Frontal cortex (tissue), 4 donors: ENCODE results near the gene WWC1. TPM values are rescaled to one million over a fixed set of nuclear protein-coding genes. Genes with fewer than 3 reads are reported as not detected.
"Not testable (repeated sequence)": the region's sequence is repeated elsewhere in the genome, so short reads cannot be mapped to it uniquely, and the experiment has no call there.

Experiments used
- DNase-seq, 2 donors: peaks; one replicate each; pipeline ENCODE4 v3.0.0; 2012; ENCODE audit warnings: low spot score in 2 of 2
- FAIRE-seq: peaks from 2 replicates; lab custom pipeline; 2012; peaks lifted over from hg19 to GRCh38; lab: Jason Lieb, UNC
- total RNA-seq: library from RNA; depleted of rRNA; stranded (reverse); fragments of >200 nt; gene quantifications from one replicate; pipeline ENCODE4 v1.2.3, GENCODE V29; 2014
- donor health status: control.
- donor health status: control.
- donor health status: control.

WWC1 gene
- total RNA-seq, 1 donor from 2014 or later = 78.3 TPM

DNA sequence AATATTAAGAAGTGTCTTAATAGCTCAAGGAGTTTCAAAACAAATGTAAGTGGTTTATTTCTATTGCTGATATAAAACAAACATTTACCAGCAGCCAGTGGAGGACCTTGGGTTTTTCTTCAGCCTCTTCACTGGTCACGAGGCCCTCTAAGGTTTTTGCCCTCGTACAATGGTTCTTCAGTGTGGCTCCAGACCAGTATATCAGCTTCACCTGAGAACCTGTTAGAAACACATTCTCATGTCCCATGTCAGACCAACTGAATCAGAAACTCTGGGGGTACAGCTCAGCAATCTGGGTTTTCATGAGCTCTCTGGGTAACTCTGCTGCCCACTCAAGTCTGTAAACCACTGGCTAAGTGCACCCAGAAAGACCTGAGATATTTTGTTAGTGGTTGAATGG lies 12.9 kb downstream of the WWC1 start:
- DNase-seq (no peak), FAIRE-seq (no peak)

- FAIRE-seq = no peak
- DNase-seq = no peak
Measured at GRCh38 chr5:168305281-168305680, 13.8 kb downstream of the WWC1 start.

GRCh38 chr5:168307022-168307421 lies 15.6 kb downstream of the WWC1 start:
- DNase-seq (no peak), FAIRE-seq (no peak)

- no peak for FAIRE-seq
- no peak for DNase-seq
Measured at GRCh38 chr5:168307925-168308584, 16.6 kb downstream of the WWC1 start.

- FAIRE-seq (no peak), DNase-seq (no peak)
Measured at GRCh38 chr5:168308976-168309598, 17.6 kb downstream of the WWC1 start.

DNA sequence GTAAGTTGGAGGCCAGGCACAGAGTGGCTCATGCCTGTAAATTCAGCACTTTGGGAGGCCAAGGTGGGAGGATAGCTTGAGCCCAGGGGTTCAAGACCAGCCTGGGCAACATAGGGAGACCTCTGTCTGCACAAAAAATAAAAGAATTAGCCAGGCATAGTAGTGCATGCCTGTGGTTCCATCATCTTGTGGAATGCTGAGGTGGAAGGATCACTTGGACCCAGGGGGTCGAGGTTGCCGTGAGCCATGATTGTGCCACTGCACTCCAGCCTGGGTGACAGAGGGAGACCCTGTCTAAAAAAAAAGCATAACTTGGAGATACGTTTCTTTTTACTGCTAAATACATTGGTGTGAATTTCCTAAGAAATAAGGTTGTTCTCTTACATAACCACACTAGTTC lies 19.1 kb downstream of the WWC1 start:
- FAIRE-seq = not testable (repeated sequence)

GRCh38 chr5:168311061-168311566 lies 19.7 kb downstream of the WWC1 start:
- DNase-seq = no peak
- FAIRE-seq = no peak

More for the DNA sequence above, 19.1 kb downstream of the WWC1 start:
- not testable (repeated sequence) for DNase-seq

GRCh38 chr5:168312606-168313295 lies 21.3 kb downstream of the WWC1 start:
- no peak for DNase-seq
- FAIRE-seq = no peak

GRCh38 chr5:168313596-168314204 lies 22.3 kb downstream of the WWC1 start:
- FAIRE-seq (no peak), DNase-seq (no peak)

DNA sequence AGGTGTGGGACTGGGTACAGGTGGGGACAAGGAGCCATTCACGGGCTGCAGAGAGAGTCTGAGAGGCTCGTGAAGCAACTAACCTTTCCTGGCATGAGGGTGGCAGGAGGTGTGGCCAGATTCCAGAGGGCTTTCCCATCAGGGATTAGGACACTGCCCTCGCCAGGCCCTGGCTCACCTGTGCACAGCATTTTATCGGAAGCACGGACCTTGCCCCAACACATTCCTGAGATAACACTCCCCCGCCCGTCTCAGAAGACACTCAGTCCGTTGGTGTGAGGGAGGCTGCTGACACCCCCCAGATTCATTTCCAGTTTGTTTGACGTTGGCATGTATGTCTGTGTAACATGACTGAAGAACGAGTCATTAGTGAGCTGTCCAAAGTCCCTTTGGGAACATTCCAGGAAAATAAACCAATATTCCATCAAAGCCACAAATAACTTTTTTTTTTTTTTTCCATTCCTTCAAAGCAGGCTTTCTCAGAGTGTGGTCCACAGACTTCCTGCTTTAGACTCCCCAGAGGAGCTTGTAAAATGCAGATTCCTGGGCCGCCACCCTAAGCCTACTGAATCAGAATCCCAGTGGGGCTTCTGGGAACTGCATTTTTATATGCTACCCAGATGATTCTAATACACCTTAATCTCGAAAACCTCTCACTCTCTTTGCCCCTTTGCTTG lies 23.4 kb downstream of the WWC1 start:
- DNase-seq (no peak), FAIRE-seq (no peak)

GRCh38 chr5:168315416-168316138 lies 24.1 kb downstream of the WWC1 start:
- no peak for FAIRE-seq
- no peak for DNase-seq

GRCh38 chr5:168316139-168316578 lies 24.7 kb downstream of the WWC1 start:
- no peak for DNase-seq
- no peak for FAIRE-seq

GRCh38 chr5:168317096-168317520 lies 25.7 kb downstream of the WWC1 start:
- FAIRE-seq = no peak
- no peak for DNase-seq

DNA sequence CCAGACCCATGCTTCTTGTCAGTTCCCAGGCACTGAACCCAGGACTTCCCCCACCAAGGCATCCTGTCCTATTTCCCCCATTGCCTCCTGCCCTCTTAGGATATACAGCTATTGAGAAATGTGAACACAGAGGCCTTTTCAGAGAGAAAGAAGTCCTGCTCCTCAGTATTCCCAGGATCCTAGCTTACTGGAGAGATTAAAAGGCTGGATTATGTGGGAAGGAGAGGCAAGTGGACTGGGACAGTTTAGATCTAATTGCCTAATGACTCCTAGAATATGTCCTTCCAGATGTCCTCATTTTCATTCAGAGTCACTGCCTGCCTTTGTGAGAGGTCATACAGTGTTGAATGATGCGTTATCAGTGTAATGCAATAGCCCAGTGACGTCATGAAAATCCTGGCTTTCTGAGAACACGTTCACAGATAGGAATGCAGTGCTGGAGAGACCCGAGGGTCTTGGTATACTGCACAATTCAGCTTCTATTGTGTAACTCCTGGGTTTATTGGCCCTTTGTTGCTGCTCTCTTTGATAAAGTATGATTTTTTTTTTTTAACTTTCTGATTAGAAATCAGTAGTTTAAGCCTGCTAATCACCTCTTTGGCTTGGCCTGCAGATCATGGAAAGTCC lies 26.2 kb downstream of the WWC1 start:
- no peak for DNase-seq
- FAIRE-seq = no peak

GRCh38 chr5:168318240-168318639 lies 26.8 kb downstream of the WWC1 start:
- DNase-seq = no peak
- peak; percentile 3 for FAIRE-seq

DNA sequence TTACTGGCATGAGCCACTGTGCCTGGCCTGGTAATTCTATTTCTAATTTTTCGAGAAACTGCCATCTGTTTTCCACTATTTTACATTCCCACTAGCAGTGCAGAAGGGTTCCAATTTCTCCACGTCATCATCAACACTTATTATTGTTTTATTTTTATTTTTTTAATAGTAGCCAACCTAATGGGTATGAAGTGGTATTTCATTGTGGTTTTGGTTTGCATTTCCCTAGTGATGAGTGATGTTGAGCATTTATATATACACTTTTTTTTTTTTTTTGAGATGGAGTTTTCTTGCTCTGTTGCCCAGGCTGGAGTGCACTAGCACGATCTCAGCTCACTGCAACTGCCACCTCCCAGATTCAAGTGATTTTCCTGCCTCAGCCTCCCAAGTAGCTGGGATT lies 28.3 kb downstream of the WWC1 start:
- no peak for FAIRE-seq
- no peak for DNase-seq

DNA sequence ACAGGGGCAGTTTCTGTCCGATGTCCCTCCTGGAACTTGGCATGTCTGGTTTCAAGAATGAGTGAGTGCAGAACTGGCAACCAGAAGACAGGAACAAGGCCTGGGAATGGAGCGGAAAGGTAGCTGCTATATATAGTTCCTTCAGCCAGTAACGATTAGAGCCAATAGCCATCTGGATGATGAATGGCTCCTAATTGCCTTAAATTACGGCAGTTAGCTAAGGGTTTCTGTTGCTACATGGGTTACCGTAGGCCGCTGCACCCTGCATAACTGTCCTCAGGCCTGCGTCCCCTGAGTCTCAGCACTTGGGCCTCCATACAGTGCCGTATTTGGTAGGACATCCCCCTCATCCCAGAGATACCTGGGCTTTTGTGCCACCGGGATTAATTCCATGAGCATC lies 29.4 kb downstream of the WWC1 start:
- no peak for DNase-seq
- no peak for FAIRE-seq

- FAIRE-seq (no peak), DNase-seq (no peak)
Measured at GRCh38 chr5:168324859-168325630, 33.6 kb downstream of the WWC1 start.
